ENCODE data around the gene PET100. TPM values are rescaled to one million over a fixed set of nuclear protein-coding genes. Genes with fewer than 3 reads are reported as not detected.

PET100 gene
- total RNA-seq, 1 donor from 2014 or later = 80.7 TPM

GRCh38 chr19:7614859-7615741 lies 14.5 kb upstream of the PET100 start:
- Mint-ChIP-seq H3K27ac (ENCODE audit: unreplicated experiment) (no peak overlapping the region), H3K4me3 (ENCODE audit: unreplicated experiment) (no peak overlapping the region), H3K36me3 (ENCODE audit: low read depth) (no peaks in the 10 kb centered on the region), H3K9me3 (ENCODE audit: low read depth) (no peaks in the 10 kb centered on the region), H3K4me1 (ENCODE audit: low read depth) (no peaks in the 10 kb centered on the region), H3K27me3 (ENCODE audit: low read depth) (no peaks in the 10 kb centered on the region)
- DNase-seq (ENCODE audit: low spot score) = no peak
- TF ChIP-seq CTCF (IDR thresholded peaks at IDR 0.05) = no peak

DNA sequence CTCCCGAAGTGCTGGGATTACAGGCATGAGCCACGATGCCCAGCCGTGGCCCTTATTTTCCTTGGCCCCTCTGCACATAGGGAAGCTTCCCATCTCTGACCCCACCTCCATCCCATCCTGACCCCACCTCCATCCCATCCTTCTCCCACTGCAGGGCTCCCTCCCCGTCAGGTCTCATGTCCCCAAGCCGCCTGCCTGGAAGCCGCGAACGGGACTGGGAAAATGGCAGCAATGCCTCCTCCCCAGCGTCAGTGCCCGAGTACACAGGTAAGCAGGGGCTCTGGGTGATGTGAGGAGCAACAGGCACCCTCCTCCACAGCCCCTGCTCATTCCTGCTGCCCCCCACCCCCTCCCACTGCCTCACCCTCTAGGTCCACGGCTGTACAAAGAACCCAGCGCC lies 12.4 kb upstream of the PET100 start:
- TF ChIP-seq CTCF (IDR thresholded peaks at IDR 0.05) = no peak
- Mint-ChIP-seq H3K27me3 (ENCODE audit: low read depth) (no peaks in the 10 kb centered on the region), H3K27ac (ENCODE audit: unreplicated experiment) (no peak overlapping the region), H3K9me3 (ENCODE audit: low read depth) (no peaks in the 10 kb centered on the region), H3K4me1 (ENCODE audit: low read depth) (no peaks in the 10 kb centered on the region), H3K4me3 (ENCODE audit: unreplicated experiment) (no peak overlapping the region), H3K36me3 (ENCODE audit: low read depth) (peaks cover 6% of the 10 kb centered on the region)
- DNase-seq (ENCODE audit: low spot score) = no peak

DNA sequence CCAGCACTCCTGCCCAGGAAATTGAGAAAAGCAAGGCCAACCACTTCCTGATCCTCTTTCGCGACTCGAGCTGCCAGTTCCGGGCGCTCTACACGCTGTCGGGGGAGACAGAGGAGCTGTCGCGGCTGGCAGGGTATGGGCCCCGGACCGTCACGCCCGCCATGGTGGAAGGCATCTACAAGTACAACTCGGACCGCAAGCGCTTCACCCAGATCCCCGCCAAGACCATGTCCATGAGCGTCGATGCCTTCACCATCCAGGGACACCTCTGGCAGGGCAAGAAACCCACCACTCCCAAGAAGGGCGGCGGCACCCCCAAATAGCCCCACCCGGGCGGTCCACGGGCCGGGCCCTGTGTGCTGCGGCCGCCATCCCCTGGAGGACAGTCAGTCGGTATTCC lies 11.9 kb upstream of the PET100 start:
- H3K4me1 Mint-ChIP-seq (ENCODE audit: low read depth) = no peaks in the 10 kb centered on the region
- H3K36me3 Mint-ChIP-seq (ENCODE audit: low read depth) = peaks cover 9% of the 10 kb centered on the region
- no peak overlapping the region for H3K27ac Mint-ChIP-seq (ENCODE audit: unreplicated experiment)
- no peaks in the 10 kb centered on the region for H3K27me3 Mint-ChIP-seq (ENCODE audit: low read depth)
- no peak overlapping the region for H3K4me3 Mint-ChIP-seq (ENCODE audit: unreplicated experiment)
- no peak for TF ChIP-seq CTCF (IDR thresholded peaks at IDR 0.05)
- H3K9me3 Mint-ChIP-seq (ENCODE audit: low read depth) = no peaks in the 10 kb centered on the region
- no peak for DNase-seq (ENCODE audit: low spot score)

DNA sequence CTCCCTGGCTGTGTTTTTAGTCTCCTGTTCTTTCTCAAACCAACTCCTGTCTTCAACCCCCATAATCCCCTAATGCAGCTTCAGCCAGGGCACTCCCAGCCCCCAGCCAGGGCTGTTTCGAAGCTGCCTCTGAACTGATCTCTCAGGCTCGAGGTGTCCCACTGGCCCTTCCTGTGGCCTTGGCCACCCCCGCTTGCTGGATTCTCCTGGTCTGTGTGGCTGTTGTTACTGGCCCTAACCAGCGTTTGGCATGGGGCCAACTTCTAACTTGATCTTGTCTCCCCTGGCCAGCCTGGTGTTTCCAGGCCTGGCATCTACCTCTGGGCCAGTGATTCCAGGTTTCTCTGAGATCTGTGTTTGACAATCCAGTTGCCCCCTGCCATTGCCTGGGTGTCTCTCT lies 11.2 kb upstream of the PET100 start:
- H3K4me1 Mint-ChIP-seq (ENCODE audit: low read depth) = no peaks in the 10 kb centered on the region
- H3K27me3 Mint-ChIP-seq (ENCODE audit: low read depth) = no peaks in the 10 kb centered on the region
- no peak for TF ChIP-seq CTCF (IDR thresholded peaks at IDR 0.05)
- no peaks in the 10 kb centered on the region for H3K9me3 Mint-ChIP-seq (ENCODE audit: low read depth)
- DNase-seq (ENCODE audit: low spot score) = no peak
- no peak overlapping the region for H3K27ac Mint-ChIP-seq (ENCODE audit: unreplicated experiment)
- peaks cover 15% of the 10 kb centered on the region for H3K36me3 Mint-ChIP-seq (ENCODE audit: low read depth)
- no peak overlapping the region for H3K4me3 Mint-ChIP-seq (ENCODE audit: unreplicated experiment)

DNA sequence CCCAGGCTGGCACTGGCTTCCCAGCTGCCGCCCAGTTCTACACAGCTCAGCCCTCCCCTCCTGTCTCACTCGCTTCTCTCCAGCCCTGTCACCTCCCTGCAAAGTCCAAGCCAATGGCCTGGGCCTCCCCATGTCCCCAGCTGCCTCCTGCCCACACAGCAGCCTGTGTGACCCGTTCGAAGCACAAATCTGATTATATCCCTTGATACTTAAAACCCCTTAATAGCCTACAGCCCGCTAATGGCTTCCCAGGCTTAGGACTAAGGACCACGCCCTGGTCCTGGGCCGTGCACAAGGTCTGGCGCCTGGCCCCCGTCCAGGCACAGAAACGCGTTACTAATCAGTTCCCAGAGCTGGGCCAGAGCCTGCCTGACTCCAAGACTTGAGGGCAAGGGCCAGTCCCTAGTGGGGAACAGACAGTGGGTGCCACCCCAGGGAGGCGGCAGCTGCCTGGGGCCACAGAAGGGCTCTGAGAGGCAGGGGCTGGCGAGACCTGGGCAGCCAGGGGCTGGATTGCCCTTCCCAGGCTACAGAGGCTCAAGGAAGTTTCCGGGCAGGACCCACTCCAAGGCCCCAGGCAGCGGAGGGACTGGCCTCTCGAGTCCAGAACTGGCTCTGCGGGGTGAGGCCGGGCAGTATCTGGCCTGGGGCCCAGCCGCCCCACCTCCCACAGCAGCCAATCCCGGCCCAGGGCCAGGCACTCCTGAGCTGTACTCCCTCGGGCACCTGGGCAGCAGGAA lies 10.7 kb upstream of the PET100 start:
- DNase-seq (ENCODE audit: low spot score) = peak; percentile 70
- no peaks in the 10 kb centered on the region for H3K4me1 Mint-ChIP-seq (ENCODE audit: low read depth)
- no peak overlapping the region for H3K4me3 Mint-ChIP-seq (ENCODE audit: unreplicated experiment)
- no peak for TF ChIP-seq CTCF (IDR thresholded peaks at IDR 0.05)
- no peaks in the 10 kb centered on the region for H3K9me3 Mint-ChIP-seq (ENCODE audit: low read depth)
- H3K27me3 Mint-ChIP-seq (ENCODE audit: low read depth) = no peaks in the 10 kb centered on the region
- H3K36me3 Mint-ChIP-seq (ENCODE audit: low read depth) = peaks cover 15% of the 10 kb centered on the region
- H3K27ac Mint-ChIP-seq (ENCODE audit: unreplicated experiment) = no peak overlapping the region

All from chondrocyte (in vitro differentiated cells).